Frontal cortex (tissue), 4 donors: ENCODE results near the gene EXOC4. TPM values are rescaled to one million over a fixed set of nuclear protein-coding genes. Genes with fewer than 3 reads are reported as not detected.
"Not testable (repeated sequence)": the region's sequence is repeated elsewhere in the genome, so short reads cannot be mapped to it uniquely, and the experiment has no call there.

Experiments
- DNase-seq, 2 donors: peaks; one replicate each; pipeline ENCODE4 v3.0.0; 2012; ENCODE audit warnings: low spot score in 2 of 2
- FAIRE-seq: peaks from 2 replicates; lab custom pipeline; 2012; peaks lifted over from hg19 to GRCh38; lab: Jason Lieb, UNC
- total RNA-seq: library from RNA; depleted of rRNA; stranded (reverse); fragments of >200 nt; gene quantifications from one replicate; pipeline ENCODE4 v1.2.3, GENCODE V29; 2014
- donor health status: control.
- donor health status: control.
- donor health status: control.

EXOC4 gene
- total RNA-seq, 1 donor from 2014 or later: 286 TPM

DNA sequence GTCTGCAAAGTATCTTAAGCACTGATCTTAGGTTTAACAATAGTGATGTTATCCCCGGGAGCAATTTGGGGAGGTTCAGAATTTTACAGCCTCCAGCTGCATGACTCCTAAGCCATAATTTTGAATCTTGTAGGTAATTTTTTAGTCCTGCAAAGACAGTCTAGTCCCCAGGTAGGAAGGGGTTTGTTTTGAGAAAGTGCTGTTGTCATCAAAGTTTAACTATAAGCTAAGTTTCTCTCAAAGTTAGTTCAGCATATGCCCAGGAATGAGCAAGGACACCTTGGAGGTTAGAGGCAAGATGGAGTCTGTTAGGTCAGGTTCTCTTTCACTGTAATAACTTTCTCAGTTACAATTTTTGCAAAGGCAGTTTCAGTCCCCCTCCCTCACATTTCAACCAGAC, 795.3 kb downstream of the EXOC4 start:
- DNase-seq: no peak
- FAIRE-seq: no peak

- no peak for FAIRE-seq
These were observed 798.1 kb downstream of the EXOC4 start for GRCh38 chr7:134051020-134051419.

GRCh38 chr7:134056816-134057215, 803.9 kb downstream of the EXOC4 start:
- FAIRE-seq: no peak
- DNase-seq: no peak

More at GRCh38 chr7:134051020-134051419, 798.1 kb downstream of the EXOC4 start:
- DNase-seq: no peak

GRCh38 chr7:134058521-134058920, 805.6 kb downstream of the EXOC4 start:
- FAIRE-seq (no peak), DNase-seq (no peak)

GRCh38 chr7:134058980-134059379, 806.1 kb downstream of the EXOC4 start:
- DNase-seq (no peak), FAIRE-seq (no peak)

DNA sequence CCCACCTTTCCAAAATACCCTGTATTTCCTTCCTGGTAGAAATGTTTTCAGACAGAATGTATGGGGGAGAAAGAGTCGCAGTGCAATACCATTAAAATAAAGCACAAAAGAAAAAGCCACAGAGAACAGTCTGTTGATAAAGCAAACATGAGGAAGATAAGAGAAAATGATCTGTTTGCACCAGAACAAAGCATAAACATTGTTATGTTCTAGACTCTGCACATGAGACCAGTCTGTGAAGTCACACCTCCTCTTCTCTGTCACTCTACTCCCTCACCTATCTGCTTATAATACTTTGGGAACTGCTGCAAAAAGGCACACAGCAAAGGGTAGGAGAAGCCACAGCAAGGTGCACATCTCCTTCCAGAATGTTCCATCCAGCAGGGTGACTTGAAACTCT, 807.0 kb downstream of the EXOC4 start:
- no peak for DNase-seq
- FAIRE-seq: no peak

DNA sequence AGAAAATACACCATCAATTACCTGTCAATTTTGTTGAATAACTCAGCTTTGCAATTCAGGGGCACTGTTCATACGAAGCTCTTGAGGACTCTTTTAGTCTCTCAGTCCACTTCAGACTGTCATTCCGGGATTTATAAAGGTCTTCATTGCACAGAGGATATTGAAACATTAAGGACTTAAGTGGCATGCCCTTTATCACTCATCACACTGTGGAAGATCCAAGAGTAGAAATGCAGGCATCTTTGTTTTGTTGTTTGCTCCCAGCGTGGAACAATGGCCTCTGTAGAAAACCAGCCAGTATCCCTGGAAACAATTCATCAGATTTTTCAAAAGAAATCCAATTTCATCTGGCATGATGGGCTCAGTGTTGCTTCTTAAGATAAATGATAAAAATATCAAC, 808.0 kb downstream of the EXOC4 start:
- FAIRE-seq: no peak

DNA sequence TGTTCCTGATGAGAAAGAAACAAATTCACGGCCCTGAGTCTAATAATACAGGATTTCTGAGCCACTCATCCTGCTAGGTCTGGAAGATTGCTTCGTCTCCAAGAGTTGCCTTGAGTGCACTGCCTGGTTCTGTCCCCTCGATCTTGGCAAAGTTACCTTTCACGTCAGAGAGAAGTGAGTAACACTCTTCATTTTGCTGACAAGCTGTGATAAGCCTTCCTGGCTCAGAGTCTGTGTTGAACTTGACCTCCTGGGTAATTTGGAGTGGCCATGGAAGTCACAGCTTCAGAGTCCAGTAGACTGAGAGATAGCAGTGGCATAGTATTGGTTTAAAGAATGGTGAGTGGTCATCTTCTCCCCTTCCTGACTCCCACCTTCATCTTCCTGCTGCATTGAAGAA, 809.6 kb downstream of the EXOC4 start:
- no peak for DNase-seq
- no peak for FAIRE-seq

More for the DNA sequence above, 808.0 kb downstream of the EXOC4 start:
- no peak for DNase-seq

GRCh38 chr7:134065415-134065814, 812.5 kb downstream of the EXOC4 start:
- DNase-seq (no peak), FAIRE-seq (no peak)

DNA sequence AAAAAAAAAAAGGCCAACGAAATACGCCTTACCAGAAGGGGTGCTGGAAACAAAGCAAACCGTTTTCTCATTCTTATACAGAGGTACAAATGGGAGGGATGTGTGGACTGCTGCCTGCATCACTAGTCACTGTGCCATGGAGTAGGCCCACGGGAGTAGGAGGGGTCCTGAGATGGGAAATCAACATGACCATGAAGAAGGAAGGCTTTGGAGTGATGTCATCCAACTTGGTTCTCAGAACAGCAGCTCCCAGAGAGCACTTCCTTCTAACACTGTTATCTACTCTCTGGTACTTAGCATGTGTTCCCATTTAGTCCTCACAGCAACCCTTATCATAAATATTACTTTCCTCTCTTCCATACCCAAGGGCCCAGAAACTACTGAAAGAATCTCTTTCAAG, 814.3 kb downstream of the EXOC4 start:
- no peak for DNase-seq
- no peak for FAIRE-seq

DNA sequence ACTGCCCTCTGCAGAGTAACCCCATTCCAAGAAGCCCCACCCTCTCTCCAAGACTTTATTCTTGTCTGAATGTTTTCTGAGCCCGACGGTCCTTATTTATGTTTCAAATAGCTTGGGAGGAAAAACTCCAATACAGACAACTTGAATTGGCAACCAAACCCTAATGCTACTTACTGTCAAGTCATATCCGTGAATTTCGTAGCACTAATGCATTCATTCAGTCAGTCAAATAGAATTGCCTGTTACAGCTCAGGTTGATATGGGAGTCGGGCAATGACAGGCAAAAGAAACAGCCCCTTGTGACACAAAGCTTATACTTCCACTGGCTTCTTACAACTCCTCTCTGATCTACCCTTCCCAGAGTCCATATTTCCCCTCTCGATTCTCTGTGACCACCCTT, 815.8 kb downstream of the EXOC4 start:
- DNase-seq: no peak
- no peak for FAIRE-seq

GRCh38 chr7:134069187-134069586, 816.3 kb downstream of the EXOC4 start:
- FAIRE-seq (no peak), DNase-seq (no peak)

- FAIRE-seq (no peak), DNase-seq (no peak)
These were observed 817.8 kb downstream of the EXOC4 start for GRCh38 chr7:134070673-134071072.

- no peak for FAIRE-seq
- no peak for DNase-seq
These were observed 818.8 kb downstream of the EXOC4 start for GRCh38 chr7:134071355-134072331.

GRCh38 chr7:134073276-134073675, 820.4 kb downstream of the EXOC4 start:
- no peak for DNase-seq
- FAIRE-seq: no peak

- no peak for DNase-seq
- FAIRE-seq: no peak
These were observed 822.9 kb downstream of the EXOC4 start for GRCh38 chr7:134075799-134076198.

GRCh38 chr7:134077560-134077959, 824.7 kb downstream of the EXOC4 start:
- not testable (repeated sequence) for FAIRE-seq, DNase-seq

GRCh38 chr7:134078991-134079390, 826.1 kb downstream of the EXOC4 start:
- FAIRE-seq: no peak
- DNase-seq: no peak

- DNase-seq: no peak
- no peak for FAIRE-seq
These were observed 828.8 kb downstream of the EXOC4 start for GRCh38 chr7:134081695-134082094.

DNA sequence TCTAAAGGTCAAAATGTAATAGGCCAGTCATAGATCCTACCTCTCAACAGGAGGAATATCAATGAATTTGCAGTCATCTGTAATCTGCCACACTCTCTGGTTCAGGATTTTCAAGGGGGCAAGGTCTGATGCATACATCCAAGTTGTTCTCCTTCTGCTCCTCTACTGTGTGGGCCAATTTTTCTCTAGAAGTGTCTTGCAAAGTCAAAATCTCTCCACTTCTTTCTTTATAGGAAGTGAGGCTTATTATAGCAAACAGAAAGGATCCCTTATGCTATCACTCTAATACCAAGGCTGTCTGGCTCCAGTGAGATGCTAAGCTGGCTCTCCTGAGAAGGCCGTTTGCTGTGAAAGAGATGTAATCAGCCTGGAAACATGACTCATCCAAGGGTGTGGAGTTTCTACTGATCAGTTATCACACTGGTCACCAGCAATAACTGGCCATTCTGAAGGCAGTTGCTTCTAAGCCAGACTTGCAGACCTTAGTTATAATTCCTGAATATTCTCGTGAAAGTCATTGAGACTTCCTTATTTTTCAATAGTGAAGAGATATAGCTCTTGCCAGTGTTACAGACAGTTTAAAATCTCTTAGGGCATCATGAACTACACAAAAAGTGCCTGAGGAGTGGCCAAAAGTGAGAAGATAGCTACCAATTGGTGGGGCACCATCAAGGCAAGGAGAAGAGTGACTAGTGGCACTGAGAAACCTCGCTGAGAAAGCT, 831.0 kb downstream of the EXOC4 start:
- FAIRE-seq (no peak), DNase-seq (no peak)
